Measurements from ENCODE around the gene CLTA. TPM values are rescaled to one million over a fixed set of nuclear protein-coding genes. Genes with fewer than 3 reads are reported as not detected.

CLTA gene
- total and polyA plus RNA-seq, 10 of the 15 experiments (the other 5 are each of a cell fraction or from before 2014, with no cell fraction given), result 49.0 to 241 (median 168) TPM

- CTCF ChIA-PET, result interaction anchor here (0.6 to 7.8 kb wide), 11 partner anchors 9 to 68 kb away, joined by 3 to 258 read pairs (median 6); no protein-coding TSS in a partner anchor
- Histone ChIP-seq H3K4me3 (no peak overlapping the region), H3K4me1 (ENCODE audit: control insufficient read depth, insufficient read depth, low read length) (peaks cover 3% of the 10 kb centered on the region; the same call in 1 of the 2 replicates), H3K9me3 (replicated peaks; ENCODE audit: control insufficient read depth, insufficient read depth, low read length) (no peaks in the 10 kb centered on the region), H2AFZ (ENCODE audit: control insufficient read depth, low read depth, low read length) (no peak overlapping the region), H3K79me2 (ENCODE audit: control insufficient read depth, insufficient read depth, low read length) (no peaks in the 10 kb centered on the region), H4K20me1 (ENCODE audit: control insufficient read depth, insufficient read depth) (no peaks in the 10 kb centered on the region), H3K36me3 (ENCODE audit: control insufficient read depth in 2 of 2, insufficient read depth in 2 of 2, low read length in 1 of 2) (no peaks in the 10 kb centered on the region), H3K27me3 (replicated peaks in 1 of 2; ENCODE audit: control insufficient read depth in 2 of 2, insufficient read depth in 2 of 2, low read length in 1 of 2) (no peaks in the 10 kb centered on the region; a peak in 2 of 4 replicates), H3K27ac (ENCODE audit: control insufficient read depth, insufficient read depth) (no peak overlapping the region), H3K9ac (ENCODE audit: control insufficient read depth, insufficient read depth, low read length) (no peak overlapping the region), H3K4me2 (ENCODE audit: control insufficient read depth, insufficient read depth) (no peak overlapping the region)
- SMC1A ChIA-PET (ENCODE audit: uncharacterized antibody, unreplicated experiment), result interaction anchor here (1.1 to 9.1 kb wide), 2 partner anchors 15 to 62 kb away, joined by 4 to 134 read pairs; no protein-coding TSS in a partner anchor
- POLR2A ChIA-PET, result no interaction called here
- FAIRE-seq (no peak), DNase-seq (ENCODE audit: low read depth, low spot score) (no peak), ATAC-seq (no peak)
- no TSS peak for BruUV-seq (replicated peaks)
- WGBS (ENCODE audit: insufficient coverage, insufficient replicate concordance, low lambda C conversion rate, missing lambda C conversion rate), result 31% methylated on average over 3 of the region's 3 CpGs
- RAD21 ChIA-PET (ENCODE audit: unreplicated experiment), result interaction anchor here (7.2 kb wide), 1 partner anchor 63 kb away, joined by 105 read pairs; no protein-coding TSS in a partner anchor
- in situ Hi-C loops (cut with MboI), result loop anchor here (5.0 kb wide), 1 partner anchor 63 kb away; no protein-coding TSS in a partner anchor
- TF ChIP-seq HDGF (IDR thresholded peaks at IDR 0.05) (no peak), BACH1 (IDR thresholded peaks at IDR 0.05; ENCODE audit: borderline replicate concordance) (no peak), IKZF2 (IDR thresholded peaks at IDR 0.05) (no peak), SREBF2 (IDR thresholded peaks at IDR 0.05; ENCODE audit: low read length) (no peak), PAX5 (IDR thresholded peaks at IDR 0.05; ENCODE audit: borderline replicate concordance, low read depth, low read length) (no peak), SMARCA5 (IDR thresholded peaks at IDR 0.05) (no peak), SKIL (IDR thresholded peaks at IDR 0.05; ENCODE audit: low read depth, poor library complexity, severe bottlenecking) (no peak), ETV6 (conservative IDR thresholded peaks at IDR 0.05 in 1 of 2, IDR thresholded peaks at IDR 0.05 in 1 of 2; ENCODE audit: borderline replicate concordance in 1 of 2, low read depth in 1 of 2) (no peak), SMAD1 (IDR thresholded peaks at IDR 0.05; ENCODE audit: low read depth, partially characterized antibody) (no peak), ZNF384 (IDR thresholded peaks at IDR 0.05; ENCODE audit: borderline replicate concordance, low read depth, low read length) (no peak), LARP7 (IDR thresholded peaks at IDR 0.05) (no peak), TBL1XR1 (IDR thresholded peaks at IDR 0.05; ENCODE audit: low read depth, low read length) (no peak), IKZF1 (conservative IDR thresholded peaks at IDR 0.05) (no peak), ATF2 (IDR thresholded peaks at IDR 0.05; ENCODE audit: low read length) (no peak), ZNF622 (IDR thresholded peaks at IDR 0.05) (no peak)
- intact Hi-C loops (cut with micrococcal nuclease; ENCODE audit: unreplicated experiment), result loop anchor here (10.0 kb wide), 1 partner anchor 130 kb away; the partner anchor contains the start of gene RECK
Measured at GRCh38 chr9:36164989-36165388, 25.7 kb upstream of the CLTA start.
